DMS53 treated with DMSO at 0.1 percent for 48 hours (cell line): Measurements from ENCODE around the gene SLC35E3.
"Not testable (repeated sequence)": the region's sequence is repeated elsewhere in the genome, so short reads cannot be mapped to it uniquely, and the experiment has no call there.

Experiments used
- DNase-seq: peaks from one replicate; lab custom pipeline; 2025; ENCODE audit not compliant: unreplicated experiment; lab: John Stamatoyannopoulos, UW

Gene SLC35E3

GRCh38 chr12:68811573-68811972, 65.6 kb downstream of the SLC35E3 start:
- DNase-seq, result not testable (repeated sequence)

DNA sequence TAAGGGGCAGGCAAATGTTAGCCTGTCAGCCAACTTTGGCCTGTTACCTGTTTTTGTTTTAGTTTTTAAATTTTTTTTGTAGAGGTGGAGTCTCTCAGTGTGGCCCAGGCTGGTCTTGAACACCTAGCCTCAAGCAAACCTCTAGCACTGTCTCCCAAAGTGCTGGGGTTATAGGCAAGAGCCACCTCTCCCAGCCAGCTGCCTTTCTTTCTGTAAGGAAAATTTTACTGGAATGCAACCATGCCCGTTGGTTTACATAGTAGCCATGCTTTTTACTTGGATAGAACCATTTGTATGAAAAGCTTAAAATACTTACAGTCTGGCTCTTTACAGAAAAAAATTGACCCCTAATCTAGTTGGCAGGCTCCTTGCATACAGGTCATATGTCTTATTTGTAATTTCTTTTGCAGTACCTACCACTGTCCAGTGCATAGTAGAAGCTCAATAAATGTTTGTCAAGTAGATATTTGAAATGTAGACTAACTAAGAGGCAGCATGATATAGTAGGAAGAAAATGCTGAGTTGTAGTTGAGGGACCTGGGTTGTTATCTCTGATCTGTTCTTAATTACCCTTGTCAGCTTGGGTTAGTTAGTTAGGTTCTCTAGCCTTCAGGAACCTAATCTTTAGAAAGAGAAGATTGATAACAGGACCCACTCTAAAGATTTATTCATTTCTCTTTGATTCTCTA, 66.7 kb downstream of the SLC35E3 start:
- DNase-seq, result no peak

DNA sequence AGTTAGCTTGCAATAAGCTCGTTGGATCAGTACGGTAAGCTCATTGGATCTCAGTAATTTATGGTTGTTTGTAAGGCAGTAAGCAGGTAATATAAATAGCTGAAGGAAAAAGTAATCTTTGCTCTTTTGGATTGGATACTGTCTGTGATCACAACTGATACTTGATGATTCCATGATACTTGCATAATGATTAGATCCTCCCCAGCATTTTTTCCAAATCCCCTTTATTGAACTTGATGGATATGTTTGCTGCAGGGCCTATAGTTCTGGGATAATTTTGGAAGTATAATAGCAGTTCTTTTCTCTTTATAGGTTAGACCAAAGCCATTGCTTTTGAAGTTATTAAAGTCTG, 67.2 kb downstream of the SLC35E3 start:
- DNase-seq, result no peak

DNA sequence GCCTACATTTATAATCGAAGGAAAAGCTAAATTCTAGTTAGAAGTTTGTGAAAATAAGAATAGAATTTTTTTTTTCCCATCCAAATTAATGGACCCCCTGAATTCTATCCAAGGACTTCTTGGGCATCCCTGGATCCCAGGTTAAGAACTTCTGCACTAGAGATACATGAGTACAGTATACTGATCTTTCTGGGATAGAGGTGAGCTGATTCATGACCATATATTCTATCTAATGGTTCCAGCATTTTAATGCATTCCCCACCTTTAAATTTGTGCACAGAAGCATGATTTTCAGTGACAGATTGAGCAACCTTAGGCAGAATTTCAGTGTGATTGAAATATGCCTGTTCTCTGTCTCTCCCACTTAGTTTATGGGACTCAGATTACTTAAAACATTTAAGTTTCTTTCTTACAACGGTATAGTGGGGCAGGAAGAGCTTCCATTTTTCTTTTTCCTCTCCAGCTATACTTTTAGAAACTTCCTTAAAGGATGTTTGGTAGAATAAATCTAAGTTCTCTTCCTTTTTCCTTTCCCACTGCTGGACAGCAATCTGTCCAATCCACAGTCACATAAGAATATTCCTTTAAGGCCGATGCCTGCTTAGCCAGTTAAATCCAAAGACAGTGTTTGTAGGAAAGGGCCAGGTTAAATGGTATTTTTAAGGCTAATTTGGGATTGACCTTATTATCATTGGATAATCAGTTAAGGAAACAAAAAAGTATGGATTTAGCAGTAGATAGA, 68.7 kb downstream of the SLC35E3 start:
- DNase-seq, result no peak

DNA sequence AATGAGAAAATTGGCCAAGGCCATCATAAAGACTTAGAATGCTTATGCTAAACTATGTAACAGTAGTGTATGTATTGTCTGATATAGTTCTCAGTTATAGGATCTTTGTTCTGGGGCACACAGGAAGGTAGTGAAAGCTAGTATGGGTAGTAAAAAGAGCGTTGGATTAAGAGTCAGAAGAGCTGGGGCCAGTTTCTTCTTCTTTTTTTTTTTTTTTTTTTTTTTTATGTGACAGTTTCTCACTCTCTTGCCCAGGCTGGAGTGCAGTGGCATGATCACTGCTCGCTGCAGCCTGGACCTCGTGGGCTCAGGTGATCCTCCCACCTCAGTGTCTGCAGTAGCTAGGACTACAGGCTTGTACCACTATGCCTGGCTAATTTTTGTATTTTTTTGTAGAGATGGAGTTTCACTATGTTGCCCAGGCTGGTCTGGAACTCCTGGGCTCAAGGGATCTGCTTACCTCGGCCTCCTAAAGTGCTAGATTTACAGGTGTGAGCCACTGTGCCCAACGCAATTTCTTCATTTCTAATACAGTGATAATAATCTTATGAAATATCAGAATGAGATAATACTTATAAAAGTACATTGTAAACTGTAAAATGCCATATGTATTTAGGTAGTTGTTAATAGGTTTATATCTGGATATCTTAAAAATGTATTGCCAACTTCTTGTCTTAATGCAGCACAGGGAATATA, 69.4 kb downstream of the SLC35E3 start:
- DNase-seq, result no peak

GRCh38 chr12:68815928-68816800, 70.2 kb downstream of the SLC35E3 start:
- no peak for DNase-seq

GRCh38 chr12:68819481-68819880, 73.5 kb downstream of the SLC35E3 start:
- not testable (repeated sequence) for DNase-seq

DNA sequence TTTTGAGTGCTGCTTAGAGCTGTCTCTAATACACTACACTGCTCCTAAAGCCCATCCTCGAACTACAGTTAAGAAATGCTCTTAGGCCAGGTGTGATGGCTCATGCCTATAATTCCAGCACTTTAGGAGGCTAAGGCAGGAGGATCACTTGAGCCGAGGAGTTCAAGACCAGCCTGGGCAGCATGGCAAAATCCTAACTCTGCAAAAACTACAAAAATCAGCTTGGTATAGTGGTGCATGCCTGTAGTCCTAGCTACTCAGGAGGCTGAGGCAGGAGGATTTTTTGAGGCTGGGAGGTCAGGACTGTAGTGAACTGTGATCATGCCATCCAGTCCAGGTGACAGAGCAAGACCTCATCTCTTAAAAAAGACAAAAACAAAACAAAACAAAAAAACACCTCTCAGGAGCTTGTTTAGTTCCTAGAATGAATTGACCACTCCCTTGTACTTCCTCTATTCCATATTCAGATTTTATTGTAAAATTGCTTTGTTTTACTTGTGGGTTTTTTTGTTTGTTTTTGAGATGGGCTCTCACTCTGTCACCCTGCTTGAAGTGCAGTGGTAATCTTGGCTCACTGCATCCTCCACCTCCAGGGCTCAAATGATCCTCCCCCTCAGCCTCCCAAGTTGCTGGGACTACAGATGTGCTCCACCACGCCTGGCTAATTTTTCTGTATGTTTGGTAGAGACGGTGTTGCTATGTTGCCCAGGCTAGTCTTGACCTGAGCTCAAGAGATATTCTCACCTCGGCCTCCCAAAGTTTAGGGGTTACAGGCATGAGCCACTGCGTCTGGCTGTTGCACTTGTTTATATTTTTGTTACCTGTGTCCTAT, 75.6 kb downstream of the SLC35E3 start:
- DNase-seq, result no peak

- DNase-seq, result no peak
Measured at GRCh38 chr12:68823696-68824095, 77.7 kb downstream of the SLC35E3 start.

DNA sequence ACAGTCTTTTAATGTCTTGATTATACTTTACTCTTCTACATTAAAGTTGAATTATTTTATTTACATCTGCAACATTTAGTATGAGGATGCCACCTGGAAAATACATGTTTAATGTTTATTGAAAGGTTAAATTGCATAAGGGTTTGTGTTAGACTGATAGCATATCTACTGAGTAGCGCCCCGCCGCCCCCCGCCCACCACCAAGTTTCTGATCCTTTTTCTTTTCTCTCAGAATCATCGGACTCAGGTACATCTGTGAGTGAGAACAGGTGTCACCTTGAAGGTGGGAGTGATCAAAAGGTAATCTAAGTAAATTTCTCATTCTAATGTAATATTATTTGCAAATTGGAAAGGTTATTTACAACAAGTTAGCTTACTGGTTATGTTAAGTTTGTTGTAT, 78.2 kb downstream of the SLC35E3 start:
- no peak for DNase-seq

DNA sequence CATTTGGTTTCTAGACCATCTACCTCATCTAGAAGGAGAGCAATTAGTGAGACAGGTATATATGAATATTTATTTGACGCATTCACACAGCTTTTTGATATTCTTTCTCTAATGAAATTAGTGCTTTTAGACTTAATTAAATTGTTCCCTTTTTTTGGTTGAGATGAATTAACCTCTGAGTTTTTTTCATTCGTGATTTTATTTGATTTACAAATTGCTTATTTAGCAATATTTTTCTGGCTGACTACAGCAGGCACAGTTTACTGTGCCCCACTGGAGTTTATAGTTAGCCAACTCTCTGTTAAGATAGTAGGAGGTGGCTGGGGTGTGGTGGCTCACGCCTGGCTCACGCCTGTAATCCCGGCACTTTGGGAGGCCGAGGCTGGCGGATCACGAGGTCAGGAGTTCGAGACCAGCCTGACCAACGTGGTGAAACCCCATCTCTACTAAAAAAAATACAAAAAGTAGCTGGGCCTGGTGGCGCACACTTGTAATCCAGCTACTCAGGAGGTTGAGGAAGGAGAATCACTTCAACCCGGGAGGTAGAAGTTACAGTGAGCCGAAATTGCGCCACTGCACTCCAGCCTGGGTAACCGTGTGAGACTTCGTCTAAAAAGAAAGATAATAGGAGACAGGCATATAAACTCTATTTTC, 78.7 kb downstream of the SLC35E3 start:
- no peak for DNase-seq

GRCh38 chr12:68825569-68826217, 79.7 kb downstream of the SLC35E3 start:
- no peak for DNase-seq

DNA sequence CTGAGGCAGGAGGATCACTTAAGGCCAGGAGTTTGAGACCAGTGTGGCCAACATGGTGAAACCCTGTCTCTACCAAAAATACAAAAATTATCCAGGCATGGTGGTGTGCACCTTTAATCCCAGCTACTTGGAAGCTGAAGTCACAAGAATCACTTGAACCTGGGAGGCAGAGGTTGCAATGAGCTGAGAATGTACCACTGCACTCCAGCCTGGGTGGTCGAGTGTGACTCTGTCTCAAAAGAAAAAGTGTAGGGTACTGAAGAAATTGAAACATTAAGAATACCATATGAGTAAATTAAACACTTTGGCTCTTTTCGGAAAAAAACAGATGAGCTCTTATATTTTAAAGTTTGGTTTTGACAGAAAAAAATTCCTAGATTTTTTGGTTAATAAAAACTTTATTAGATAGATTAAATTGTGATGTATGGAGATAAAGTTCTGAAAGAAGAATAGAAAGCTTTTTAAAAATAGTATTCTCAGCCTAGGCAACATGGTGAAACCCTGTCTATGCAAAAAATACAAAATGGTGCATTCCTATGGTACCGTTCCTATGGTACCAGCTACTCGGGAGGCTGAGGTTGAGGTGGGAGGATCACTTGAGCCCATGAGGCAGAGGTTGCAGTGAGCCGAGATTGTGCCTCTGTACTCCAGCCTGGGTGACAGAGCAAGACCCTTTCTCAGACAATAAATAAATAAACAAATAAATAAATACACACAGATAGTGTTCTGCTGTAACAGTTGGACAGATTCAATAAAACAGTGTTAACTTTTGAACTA, 82.1 kb downstream of the SLC35E3 start:
- no peak for DNase-seq

DNA sequence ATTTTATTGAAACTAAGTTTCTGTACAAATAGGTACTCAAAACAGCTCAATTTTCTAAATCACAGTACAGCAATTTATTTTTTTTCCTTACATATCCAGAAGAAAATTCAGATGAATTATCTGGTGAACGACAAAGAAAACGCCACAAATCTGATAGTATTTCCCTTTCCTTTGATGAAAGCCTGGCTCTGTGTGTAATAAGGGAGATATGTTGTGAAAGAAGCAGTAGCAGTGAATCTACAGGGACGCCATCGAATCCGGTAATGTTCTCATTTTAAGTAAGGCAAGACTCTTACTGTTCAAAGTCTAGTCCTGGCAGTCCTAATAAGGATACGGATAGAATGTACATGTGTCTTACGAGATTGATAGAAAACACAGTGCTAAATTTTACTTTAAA, 82.7 kb downstream of the SLC35E3 start:
- DNase-seq, result no peak
